ENCODE measurements around the gene MARS1. TPM values are rescaled to one million over a fixed set of nuclear protein-coding genes. Genes with fewer than 3 reads are reported as not detected.

MARS1 gene
- total and polyA plus RNA-seq, 8 donors: 92.5 to 168 (median 110) TPM

DNA sequence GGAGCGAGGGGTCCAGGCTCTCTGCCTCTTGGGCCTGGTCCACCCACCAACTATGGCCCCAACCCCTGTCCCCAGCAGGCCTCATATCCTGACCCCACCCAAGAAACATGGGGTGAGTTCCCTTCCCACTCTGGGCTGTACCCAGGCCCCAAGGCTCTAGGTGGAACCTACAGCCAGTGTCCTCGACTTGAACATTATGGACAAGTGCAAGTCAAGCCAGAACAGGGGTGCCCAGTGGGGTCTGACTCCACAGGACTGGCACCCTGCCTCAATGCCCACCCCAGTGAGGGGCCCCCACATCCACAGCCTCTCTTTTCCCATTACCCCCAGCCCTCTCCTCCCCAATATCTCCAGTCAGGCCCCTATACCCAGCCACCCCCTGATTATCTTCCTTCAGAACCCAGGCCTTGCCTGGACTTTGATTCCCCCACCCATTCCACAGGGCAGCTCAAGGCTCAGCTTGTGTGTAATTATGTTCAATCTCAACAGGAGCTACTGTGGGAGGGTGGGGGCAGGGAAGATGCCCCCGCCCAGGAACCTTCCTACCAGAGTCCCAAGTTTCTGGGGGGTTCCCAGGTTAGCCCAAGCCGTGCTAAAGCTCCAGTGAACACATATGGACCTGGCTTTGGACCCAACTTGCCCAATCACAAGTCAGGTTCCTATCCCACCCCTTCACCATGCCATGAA, 16.8 kb upstream of the MARS1 start:
- peaks cover 0 to 84% of the 10 kb centered on the region in 2 donors for H3K36me3 ChIP-seq
- intact Hi-C loops (cut with DNase I): no loop called here
- peaks cover 17 to 53% of the 10 kb centered on the region in 2 donors for H3K27me3 ChIP-seq
- no peaks in the 10 kb centered on the region for H3K9me3 ChIP-seq
- peak overlapping the region in 1 of 2 donors; percentile 51 for H3K27ac ChIP-seq
- H3K4me1 ChIP-seq: peaks cover 0 to 42% of the 10 kb centered on the region in 2 donors
- no peak overlapping the region for H3K4me3 ChIP-seq
- TF ChIP-seq, protein P1, sequence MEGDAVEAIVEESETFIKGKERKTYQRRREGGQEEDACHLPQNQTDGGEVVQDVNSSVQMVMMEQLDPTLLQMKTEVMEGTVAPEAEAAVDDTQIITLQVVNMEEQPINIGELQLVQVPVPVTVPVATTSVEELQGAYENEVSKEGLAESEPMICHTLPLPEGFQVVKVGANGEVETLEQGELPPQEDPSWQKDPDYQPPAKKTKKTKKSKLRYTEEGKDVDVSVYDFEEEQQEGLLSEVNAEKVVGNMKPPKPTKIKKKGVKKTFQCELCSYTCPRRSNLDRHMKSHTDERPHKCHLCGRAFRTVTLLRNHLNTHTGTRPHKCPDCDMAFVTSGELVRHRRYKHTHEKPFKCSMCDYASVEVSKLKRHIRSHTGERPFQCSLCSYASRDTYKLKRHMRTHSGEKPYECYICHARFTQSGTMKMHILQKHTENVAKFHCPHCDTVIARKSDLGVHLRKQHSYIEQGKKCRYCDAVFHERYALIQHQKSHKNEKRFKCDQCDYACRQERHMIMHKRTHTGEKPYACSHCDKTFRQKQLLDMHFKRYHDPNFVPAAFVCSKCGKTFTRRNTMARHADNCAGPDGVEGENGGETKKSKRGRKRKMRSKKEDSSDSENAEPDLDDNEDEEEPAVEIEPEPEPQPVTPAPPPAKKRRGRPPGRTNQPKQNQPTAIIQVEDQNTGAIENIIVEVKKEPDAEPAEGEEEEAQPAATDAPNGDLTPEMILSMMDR (IDR thresholded peaks at IDR 0.05): no peak
- ATAC-seq: no peak
- DNase-seq: no peak

DNA sequence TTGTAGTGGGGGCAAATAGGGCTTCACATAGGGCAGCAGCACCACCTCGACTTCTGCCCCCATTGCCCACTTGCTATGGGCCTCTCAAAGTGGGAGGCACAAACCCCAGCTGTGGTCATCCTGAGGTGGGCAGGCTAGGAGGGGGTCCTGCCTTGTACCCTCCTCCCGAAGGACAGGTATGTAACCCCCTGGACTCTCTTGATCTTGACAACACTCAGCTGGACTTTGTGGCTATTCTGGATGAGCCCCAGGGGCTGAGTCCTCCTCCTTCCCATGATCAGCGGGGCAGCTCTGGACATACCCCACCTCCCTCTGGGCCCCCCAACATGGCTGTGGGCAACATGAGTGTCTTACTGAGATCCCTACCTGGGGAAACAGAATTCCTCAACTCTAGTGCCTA, 16.2 kb upstream of the MARS1 start:
- intact Hi-C loops (cut with DNase I): no loop called here
- no peak for ATAC-seq
- no peaks in the 10 kb centered on the region for H3K9me3 ChIP-seq

DNA sequence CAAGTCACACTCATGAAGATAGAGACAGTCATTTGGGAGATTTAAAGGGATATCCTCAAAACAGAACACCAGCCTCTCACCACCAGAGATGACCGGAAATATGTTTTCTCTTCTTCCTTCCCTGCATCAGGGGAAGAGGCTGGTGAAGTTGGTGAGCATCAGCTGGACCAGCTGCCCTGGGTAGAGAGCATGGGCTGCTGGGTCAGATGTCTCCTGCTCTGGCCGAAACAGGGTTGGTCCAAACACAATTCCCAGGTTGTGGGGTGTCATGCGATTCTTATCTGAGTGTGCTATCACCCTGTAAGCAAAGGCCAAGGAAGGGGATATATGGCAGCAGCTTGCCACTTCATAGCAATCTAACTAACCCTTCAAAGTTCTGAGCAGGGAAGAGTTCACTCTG, 15.5 kb upstream of the MARS1 start:
- Histone ChIP-seq H3K27ac (no peak overlapping the region), H3K4me3 (no peak overlapping the region), H3K27me3 (peaks cover 24 to 60% of the 10 kb centered on the region in 2 donors), H3K36me3 (peaks cover 0 to 81% of the 10 kb centered on the region in 2 donors), H3K4me1 (peaks cover 0 to 47% of the 10 kb centered on the region in 2 donors), H3K9me3 (no peaks in the 10 kb centered on the region)
- intact Hi-C loops (cut with DNase I): no loop called here
- TF ChIP-seq, protein P1 (IDR thresholded peaks at IDR 0.05): no peak
- ATAC-seq (no peak), DNase-seq (no peak)

More for the DNA sequence above, 16.2 kb upstream of the MARS1 start:
- DNase-seq: no peak
- peaks cover 0 to 46% of the 10 kb centered on the region in 2 donors for H3K4me1 ChIP-seq
- peaks cover 0 to 84% of the 10 kb centered on the region in 2 donors for H3K36me3 ChIP-seq
- TF ChIP-seq, protein P1 (IDR thresholded peaks at IDR 0.05): no peak
- H3K27me3 ChIP-seq: peaks cover 23 to 59% of the 10 kb centered on the region in 2 donors
- H3K27ac ChIP-seq: peak overlapping the region in 1 of 2 donors; percentile 51
- no peak overlapping the region for H3K4me3 ChIP-seq

DNA sequence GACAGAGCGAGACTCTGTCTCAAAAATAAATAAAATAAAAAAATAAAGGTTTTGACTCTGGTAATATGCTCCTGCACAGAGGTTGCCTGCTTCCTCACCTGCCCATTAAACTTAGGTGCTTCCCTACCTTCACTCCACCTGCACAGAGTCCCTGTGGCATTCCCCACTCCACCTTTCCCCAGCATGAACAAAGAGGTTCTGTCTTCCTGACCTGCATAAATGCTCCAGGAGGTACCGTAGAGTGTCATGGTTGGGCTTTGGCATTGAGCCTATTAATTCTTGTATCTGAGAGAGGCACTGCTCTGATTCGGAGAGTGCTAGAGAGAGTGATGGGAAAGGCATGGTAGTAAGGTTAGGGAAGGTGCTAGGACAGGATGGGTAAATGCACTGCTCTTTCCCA, 14.5 kb upstream of the MARS1 start:
- intact Hi-C loops (cut with DNase I): no loop called here
- Histone ChIP-seq H3K4me3 (no peak overlapping the region), H3K27me3 (peaks cover 24 to 60% of the 10 kb centered on the region in 2 donors), H3K4me1 (peaks cover 0 to 57% of the 10 kb centered on the region in 2 donors), H3K9me3 (no peaks in the 10 kb centered on the region), H3K36me3 (peaks cover 0 to 71% of the 10 kb centered on the region in 2 donors), H3K27ac (no peak overlapping the region)
- DNase-seq (no peak), ATAC-seq (no peak)
- TF ChIP-seq, protein P1 (IDR thresholded peaks at IDR 0.05): no peak

DNA sequence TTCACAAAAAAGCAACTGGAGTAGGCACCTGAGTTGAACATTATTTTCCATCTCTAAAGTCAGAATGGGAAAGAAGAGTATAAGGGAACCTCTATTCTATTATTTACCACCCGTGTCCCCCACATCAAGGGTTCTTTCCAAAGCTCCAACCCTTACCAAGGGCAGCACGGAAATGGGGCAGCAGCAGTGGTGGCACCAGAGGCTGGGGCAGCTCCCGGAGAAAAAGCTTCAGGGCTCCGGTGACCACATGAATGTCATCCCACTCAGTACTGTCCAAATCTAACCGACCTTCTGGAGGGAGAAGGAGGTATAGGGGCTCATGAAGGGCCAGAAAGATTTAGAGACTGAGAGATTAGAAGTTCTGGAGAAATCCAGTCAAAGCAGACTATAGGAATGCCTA, 14.0 kb upstream of the MARS1 start:
- H3K4me3 ChIP-seq: no peak overlapping the region
- TF ChIP-seq, protein P1 (IDR thresholded peaks at IDR 0.05): no peak
- peaks cover 0 to 62% of the 10 kb centered on the region in 2 donors for H3K4me1 ChIP-seq
- H3K27me3 ChIP-seq: peaks cover 24 to 60% of the 10 kb centered on the region in 2 donors
- peaks cover 0 to 66% of the 10 kb centered on the region in 2 donors for H3K36me3 ChIP-seq
- intact Hi-C loops (cut with DNase I): no loop called here
- DNase-seq (no peak), ATAC-seq (no peak)
- no peak overlapping the region for H3K27ac ChIP-seq
- H3K9me3 ChIP-seq: no peaks in the 10 kb centered on the region

All from left lung (tissue), 10 donors.